ENCODE data around the gene APOF. TPM values are rescaled to one million over a fixed set of nuclear protein-coding genes. Genes with fewer than 3 reads are reported as not detected.
A peak's percentile ranks its signal among the peaks of the same experiment; 100 is the strongest.

APOF gene
- total and polyA plus RNA-seq, 9 of the 15 experiments (the other 6 are each of a cell fraction or from before 2014, with no cell fraction given) = 0.09 to 0.15 (median 0.12) TPM; not detected in 5

GRCh38 chr12:56333679-56334489 is 28.8 kb downstream of the APOF start, which contains the start of gene PAN2 (continued):
- no peak for TF ChIP-seq ZNF253 (CRISPR knock-in tag; conservative IDR thresholded peaks at IDR 0.05)
- TF ChIP-seq FOXK1 (CRISPR knock-in tag; IDR thresholded peaks at IDR 0.05; ENCODE audit: borderline replicate concordance) = no peak
- TF ChIP-seq FOXJ2 (tag; IDR thresholded peaks at IDR 0.05) = no peak
- TF ChIP-seq, protein P1, sequence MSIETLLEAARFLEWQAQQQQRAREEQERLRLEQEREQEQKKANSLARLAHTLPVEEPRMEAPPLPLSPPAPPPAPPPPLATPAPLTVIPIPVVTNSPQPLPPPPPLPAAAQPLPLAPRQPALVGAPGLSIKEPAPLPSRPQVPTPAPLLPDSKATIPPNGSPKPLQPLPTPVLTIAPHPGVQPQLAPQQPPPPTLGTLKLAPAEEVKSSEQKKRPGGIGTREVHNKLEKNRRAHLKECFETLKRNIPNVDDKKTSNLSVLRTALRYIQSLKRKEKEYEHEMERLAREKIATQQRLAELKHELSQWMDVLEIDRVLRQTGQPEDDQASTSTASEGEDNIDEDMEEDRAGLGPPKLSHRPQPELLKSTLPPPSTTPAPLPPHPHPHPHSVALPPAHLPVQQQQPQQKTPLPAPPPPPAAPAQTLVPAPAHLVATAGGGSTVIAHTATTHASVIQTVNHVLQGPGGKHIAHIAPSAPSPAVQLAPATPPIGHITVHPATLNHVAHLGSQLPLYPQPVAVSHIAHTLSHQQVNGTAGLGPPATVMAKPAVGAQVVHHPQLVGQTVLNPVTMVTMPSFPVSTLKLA (conservative IDR thresholded peaks at IDR 0.05) = peak; percentile 76 to 83
- no peak for TF ChIP-seq HNRNPL (IDR thresholded peaks at IDR 0.05; ENCODE audit: low read depth, low read length)
- TF ChIP-seq TAF7 (tag; IDR thresholded peaks at IDR 0.05) = peak; percentile 46
- TF ChIP-seq TRIM25 (IDR thresholded peaks at IDR 0.05; ENCODE audit: borderline replicate concordance) = 0 out of 2 replicates have a peak, but pooled peaks have one; percentile 64
- 0 out of 2 replicates have a peak, but pooled peaks have one; percentile 39 for TF ChIP-seq KLF13 (tag; IDR thresholded peaks at IDR 0.05; ENCODE audit: borderline replicate concordance, low read depth)
- TF ChIP-seq FOXA3 (CRISPR knock-in tag; conservative IDR thresholded peaks at IDR 0.05 in 1 of 2, IDR thresholded peaks at IDR 0.05 in 1 of 2) = no peak
- no peak for TF ChIP-seq RBBP5 (IDR thresholded peaks at IDR 0.05; ENCODE audit: borderline replicate concordance, insufficient read depth, low read length, poor library complexity, severe bottlenecking)
- TF ChIP-seq, protein P2, sequence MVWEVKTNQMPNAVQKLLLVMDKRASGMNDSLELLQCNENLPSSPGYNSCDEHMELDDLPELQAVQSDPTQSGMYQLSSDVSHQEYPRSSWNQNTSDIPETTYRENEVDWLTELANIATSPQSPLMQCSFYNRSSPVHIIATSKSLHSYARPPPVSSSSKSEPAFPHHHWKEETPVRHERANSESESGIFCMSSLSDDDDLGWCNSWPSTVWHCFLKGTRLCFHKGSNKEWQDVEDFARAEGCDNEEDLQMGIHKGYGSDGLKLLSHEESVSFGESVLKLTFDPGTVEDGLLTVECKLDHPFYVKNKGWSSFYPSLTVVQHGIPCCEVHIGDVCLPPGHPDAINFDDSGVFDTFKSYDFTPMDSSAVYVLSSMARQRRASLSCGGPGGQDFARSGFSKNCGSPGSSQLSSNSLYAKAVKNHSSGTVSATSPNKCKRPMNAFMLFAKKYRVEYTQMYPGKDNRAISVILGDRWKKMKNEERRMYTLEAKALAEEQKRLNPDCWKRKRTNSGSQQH (CRISPR knock-in tag; IDR thresholded peaks at IDR 0.05) = no peak
- TF ChIP-seq PHB2 (IDR thresholded peaks at IDR 0.05; ENCODE audit: low read depth) = 0 out of 2 replicates have a peak, but pooled peaks have one; percentile 19
- TF ChIP-seq SLC30A9 (CRISPR knock-in tag; IDR thresholded peaks at IDR 0.05) = no peak
- TF ChIP-seq TSC22D4 (tag; IDR thresholded peaks at IDR 0.05) = no peak
- TF ChIP-seq ARID4B (CRISPR knock-in tag; IDR thresholded peaks at IDR 0.05) = peak; percentile 33
- TF ChIP-seq MEF2A (IDR thresholded peaks at IDR 0.05; ENCODE audit: control insufficient read depth, low read depth, low read length) = no peak
- peak in 1 of 2 experiments; percentile 93; a peak in 2 of 4 replicates for TF ChIP-seq FOXK2 (conservative IDR thresholded peaks at IDR 0.05 in 1 of 2, IDR thresholded peaks at IDR 0.05 in 1 of 2; ENCODE audit: low read depth in 2 of 2)

All from K562 (cell line).